NCI-H1694 treated with DMSO at 0.1 percent for 48 hours (cell line): ENCODE measurements around the gene SMIM14.
"Not testable (repeated sequence)": the region's sequence is repeated elsewhere in the genome, so short reads cannot be mapped to it uniquely, and the experiment has no call there.

ENCODE experiments used
- DNase-seq: peaks from one replicate; lab custom pipeline; 2025; lab: John Stamatoyannopoulos, UW

SMIM14 gene

DNA sequence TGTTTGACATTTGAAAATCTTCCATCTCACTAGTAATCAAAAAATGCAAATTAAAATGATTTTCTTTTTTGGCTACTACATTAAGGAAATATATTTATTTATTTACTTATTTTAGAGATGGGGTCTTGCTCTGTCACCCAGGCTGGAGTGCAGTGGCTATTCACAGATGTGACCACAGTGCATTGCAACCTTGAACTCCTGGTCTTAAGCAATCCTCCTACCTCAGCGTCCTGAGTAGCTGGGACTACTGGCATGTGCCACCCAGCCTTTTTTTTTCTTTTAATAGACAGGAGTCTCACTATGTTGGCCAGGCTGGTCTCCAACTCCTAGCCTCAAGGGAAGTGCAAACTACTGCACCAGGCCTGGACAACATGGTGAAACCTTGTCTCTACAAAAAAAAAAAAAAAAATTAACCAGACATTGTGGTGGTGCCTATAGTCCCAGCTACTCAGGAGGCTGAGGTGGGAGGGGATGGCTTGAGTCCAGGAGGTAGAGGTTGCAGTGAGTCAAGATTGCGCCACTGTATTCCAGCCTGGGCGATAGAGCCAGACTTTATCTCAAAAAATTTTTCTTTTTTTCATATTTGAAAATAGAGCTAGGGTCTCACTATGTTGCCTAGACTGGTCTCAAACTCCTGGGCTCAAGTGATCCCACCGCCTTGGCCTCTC, 4.4 kb upstream of the SMIM14 start:
- no peak for DNase-seq

- DNase-seq = no peak
Observed at GRCh38 chr4:39641451-39641850, 2.8 kb upstream of the SMIM14 start.

GRCh38 chr4:39637586-39638353, 895 bp downstream of the SMIM14 start:
- peak; percentile 22 for DNase-seq

DNA sequence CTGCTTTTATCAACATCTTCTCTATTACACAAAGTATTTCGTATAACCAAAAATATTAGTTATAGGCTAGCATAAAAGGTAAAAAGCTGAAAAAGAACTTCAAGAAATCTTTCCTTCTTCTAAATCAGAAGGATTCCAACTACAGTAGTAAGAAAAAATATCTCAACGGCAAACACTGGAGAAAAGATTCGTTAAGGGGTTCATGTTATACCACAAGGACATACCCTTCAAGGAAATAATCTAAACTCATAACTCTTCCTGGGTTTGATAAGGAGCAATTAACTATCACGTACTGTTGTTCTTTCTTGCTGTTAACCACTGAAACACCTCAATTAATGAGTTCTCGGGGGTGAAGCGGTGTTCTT, 1.5 kb downstream of the SMIM14 start:
- no peak for DNase-seq

DNA sequence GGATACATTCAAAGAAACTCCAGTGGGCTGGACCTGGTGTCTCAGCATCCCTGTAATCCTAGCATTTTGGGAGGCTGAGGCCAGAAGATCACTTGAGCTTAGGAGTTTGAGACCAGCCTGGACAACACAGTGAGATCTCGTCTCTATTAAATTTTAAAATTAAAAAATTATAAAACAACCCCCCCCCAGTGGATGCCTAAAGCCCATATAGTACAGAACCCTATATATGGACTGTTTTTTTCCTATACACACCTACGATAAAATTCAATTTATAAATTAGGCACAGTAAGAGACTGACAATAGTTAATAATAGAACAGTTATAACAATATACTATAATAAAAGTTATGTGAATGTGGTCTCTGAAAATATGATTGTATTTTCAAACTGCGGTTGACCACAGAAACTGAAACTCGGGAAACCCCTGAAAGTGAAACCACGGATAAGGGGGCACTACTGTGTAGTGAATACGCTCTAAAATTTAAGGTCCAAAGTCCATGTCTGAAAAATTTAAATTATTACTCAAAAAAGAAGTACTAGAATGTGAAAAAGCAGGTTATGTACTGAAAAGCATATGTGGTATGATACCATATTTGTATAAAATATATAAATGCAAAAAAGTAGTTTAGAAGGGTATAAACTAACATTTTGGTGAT, 2.0 kb downstream of the SMIM14 start:
- no peak for DNase-seq

GRCh38 chr4:39635023-39635422, 3.6 kb downstream of the SMIM14 start:
- no peak for DNase-seq

DNA sequence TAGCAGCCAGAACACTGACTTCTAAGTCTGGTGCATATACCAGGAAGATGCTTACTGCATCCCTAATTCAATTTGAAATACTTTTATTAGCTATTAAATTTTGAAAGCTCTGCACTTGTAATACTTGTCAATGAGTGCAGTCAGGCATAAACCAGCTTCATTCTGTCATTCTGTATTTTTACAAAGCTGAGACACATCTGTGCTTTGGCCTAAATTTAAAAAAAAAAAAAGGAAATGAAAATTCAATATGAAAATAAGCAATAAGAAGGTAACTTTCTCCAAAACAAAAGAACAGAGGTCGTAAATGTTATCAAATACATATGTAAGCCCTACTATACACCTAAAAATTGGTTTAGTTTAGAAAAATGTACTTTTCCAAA, 7.0 kb downstream of the SMIM14 start:
- DNase-seq = no peak

DNA sequence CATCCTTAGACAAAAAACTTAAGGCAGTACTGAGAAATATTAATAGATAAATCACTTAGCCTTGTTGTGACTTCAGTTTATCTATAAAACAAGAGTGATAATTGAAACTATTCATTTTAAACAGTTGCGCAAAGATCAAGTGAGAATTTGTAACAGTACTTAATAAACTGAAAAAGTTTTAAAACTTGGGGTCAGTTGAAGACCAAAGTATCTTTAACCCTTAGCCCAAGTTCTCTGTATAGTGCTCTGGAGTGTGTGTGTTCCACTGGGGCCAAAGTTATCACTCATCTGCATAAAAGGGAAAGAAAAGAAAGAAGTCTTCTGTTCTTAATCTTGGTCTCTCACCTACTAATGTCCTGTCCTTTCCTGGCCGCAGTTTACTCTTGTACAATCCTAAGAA, 11.3 kb downstream of the SMIM14 start:
- DNase-seq = no peak

GRCh38 chr4:39626913-39627312, 11.8 kb downstream of the SMIM14 start:
- DNase-seq = no peak

GRCh38 chr4:39626261-39626660, 12.4 kb downstream of the SMIM14 start:
- DNase-seq = no peak

DNA sequence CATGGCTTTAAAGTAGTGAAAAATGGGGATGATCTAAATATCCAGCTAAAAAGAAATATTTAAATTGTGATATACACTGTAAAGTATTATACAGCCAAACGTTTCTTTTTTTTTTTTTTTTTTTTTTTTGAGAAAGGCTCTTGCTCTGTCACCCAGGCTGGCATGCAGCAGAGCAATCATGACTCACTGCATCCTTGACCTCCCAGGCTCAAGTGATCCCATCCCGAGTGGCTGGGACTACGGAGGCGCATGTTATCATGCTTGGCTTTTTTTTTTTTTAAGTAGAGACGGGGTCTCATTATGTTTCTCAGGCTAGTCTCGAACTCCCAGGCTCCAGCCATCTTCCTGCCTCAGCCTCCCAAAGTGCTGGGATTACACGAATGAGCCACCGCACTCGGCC, 17.1 kb downstream of the SMIM14 start:
- DNase-seq = no peak

- DNase-seq = no peak
Observed at GRCh38 chr4:39620551-39621313, 17.9 kb downstream of the SMIM14 start.

DNA sequence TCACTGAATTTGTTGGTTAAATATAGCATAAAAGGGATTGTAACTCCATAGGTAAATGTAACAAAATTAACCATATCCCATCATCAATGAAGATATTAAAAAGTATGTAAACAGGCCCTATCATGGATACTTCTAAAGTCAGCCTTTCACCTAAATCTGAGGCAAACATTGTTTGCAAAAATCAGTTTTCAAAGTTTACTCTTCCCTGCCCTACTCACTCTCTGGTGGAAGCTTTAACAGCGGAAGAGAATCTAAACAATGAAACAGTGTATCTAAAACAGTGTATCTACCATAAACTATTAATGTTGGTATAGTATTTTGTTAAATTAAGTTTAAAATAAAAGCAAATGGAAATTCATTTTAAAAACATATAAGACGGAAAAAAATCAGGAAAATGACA, 21.1 kb downstream of the SMIM14 start:
- no peak for DNase-seq

DNA sequence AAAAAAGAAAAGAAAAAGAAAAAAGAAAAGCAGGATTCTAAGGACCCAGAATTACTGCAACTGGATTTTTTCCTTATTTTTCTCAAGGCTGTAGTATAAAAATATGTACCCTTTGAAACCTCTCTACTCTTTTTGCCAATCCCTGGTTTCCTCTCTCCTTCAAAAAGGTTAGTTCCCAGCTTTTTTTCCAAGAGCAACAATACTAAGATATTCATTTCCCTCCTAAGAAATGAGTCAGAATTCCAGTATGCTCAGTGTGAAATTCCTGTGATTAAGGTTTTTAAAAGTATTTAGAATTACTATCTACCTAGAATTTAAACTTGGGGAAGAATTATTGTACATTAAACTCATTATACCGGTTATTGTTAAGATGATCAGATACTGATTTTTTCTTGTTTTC, 22.0 kb downstream of the SMIM14 start:
- no peak for DNase-seq

DNA sequence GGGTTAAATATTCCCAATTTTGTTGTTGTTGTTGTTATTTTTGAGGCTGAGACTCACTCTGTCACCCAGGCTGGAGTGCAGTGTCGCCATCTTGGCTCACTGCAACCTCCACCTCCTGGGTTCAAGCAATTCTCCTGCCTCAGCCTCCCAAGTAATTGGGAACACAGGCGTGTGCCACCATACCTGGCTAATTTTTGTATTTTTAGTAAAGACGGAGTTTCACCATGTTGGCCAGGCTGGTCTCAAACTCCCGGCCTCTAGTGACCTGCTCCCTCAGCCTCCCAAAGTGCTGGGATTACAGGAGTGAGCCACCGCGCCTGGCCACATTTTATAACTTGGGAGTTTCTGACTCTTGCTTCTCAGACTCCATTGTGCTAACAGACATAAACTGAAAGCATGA, 22.6 kb downstream of the SMIM14 start:
- DNase-seq = not testable (repeated sequence)

DNA sequence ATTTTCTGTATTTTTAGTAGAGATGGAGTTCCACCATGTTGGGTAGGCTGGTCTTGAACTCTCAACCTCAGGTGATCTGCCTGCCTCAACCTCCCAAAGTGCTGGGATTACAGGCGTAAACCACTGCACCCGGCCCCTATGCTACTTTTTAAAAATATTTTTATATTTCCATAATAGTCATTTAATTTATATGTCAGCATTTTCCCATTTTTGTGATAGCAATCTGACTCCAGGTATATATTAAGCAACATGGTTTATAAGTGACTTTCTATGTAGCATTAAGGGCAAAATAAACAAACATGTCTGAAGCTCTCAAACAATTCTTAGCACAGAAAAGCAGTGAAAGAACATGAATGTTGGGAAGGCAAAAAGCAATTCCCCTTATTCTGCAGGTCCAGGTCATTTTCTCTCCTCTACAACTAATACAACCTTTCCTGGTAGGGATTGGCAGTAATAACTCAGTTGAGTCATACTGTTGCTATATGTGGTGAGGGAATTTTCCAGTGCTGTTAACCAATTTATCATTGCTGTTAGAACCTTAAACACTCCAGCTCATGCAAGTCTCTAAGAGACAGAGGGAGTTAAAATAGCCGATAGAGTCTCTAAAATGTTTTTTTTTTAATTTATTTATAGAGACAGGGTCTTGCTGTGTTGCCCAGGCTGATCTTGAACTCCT, 24.0 kb downstream of the SMIM14 start:
- no peak for DNase-seq

DNA sequence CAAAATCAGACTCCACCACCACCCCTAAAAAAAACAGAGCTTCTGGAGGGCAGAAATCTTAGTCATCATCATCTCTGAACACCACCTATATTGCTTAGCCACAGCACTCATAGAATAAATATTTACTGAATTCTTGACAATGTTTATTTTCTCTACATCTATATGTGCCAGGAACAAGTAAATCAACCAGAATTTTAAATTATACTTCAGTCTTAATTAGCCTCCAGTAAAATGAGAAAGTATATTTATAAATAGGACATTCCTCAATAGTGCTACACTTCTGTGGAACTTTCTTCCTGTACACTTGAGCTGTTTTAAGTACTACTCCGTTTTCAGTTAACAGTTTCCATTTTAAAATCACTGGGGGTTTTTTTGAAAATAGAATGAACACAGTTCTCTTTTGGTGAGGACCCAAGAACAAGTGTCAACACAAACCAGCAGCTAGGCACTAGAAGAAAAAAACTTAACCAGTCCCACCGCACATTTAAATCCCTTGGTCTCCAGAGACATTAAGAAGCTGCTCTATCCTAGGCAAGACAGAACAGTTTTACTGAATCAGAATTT, 25.5 kb downstream of the SMIM14 start:
- DNase-seq = no peak

GRCh38 chr4:39609454-39609931, 29.2 kb downstream of the SMIM14 start:
- no peak for DNase-seq

DNA sequence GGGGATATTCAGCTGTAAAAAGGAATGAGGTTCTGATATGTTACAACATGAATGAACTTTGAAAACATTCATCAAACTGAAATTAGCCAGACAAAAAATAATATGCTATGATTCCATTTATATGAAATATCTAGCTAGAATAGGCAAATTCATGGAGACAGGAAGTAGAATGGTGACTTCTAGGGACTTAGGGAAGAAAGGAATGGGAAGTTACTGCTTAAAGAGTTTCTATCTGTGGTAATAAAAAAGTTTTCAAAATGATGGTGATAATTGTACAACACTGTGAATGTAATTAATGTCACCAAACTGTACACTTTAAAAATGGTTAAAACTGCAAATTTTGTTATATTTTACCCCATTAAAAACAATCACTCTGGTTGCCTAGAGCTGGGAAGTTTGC, 30.2 kb downstream of the SMIM14 start:
- no peak for DNase-seq

DNA sequence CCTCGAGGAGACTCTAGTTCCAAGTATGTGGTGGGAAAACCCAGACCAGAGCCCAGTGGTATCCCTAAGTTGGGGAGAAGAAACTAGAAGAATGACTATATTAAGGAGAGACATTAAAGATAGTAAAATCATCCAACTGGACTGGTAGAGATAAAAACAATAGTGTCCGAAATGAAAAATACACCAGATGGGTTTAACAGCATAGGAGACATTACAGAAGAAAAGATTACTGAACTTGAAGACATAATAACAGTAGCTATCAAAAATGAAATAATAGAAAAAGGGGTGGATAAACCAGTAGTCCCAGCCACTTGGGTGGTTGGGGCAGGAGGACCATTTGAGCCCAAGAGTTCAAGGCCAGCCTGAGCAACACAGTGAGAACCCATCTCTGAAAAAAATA, 31.9 kb downstream of the SMIM14 start:
- DNase-seq = no peak

DNA sequence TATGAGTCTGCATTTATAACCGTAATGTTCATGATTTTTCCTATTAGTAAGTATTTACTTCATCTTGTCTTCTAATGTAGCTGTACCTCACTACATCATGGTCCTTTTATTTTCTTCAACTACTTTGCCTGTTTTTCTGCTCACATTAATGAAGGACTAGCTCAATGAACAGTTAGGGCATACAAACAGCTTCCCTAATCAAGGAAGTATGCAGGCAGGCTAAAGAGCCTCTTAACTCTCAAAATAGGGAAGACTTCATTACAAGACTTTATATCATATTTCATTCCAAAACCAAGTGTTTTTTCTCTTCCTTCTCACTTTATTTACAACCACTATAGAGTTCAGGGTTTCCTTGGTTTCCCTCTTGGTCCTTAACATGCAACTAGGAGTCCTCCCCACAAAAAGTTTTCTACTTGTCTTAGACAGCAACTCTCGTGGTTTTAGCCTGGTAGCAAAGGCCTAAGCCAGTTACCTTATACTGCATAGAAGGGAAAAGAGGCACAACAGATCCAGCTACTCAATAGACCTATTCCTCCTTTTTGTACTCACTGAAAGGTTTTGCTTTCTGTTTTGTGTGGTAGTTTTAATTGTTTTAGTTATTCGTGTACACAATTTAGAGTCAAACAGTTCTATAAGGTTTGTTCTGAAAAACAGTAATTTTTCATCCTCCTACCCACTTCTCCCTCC, 40.8 kb downstream of the SMIM14 start:
- no peak for DNase-seq
